ENCODE measurements around the gene COL4A3.

COL4A3 gene

GRCh38 chr2:227296671-227297405 lies 132.4 kb downstream of the COL4A3 start:
- no peak for DNase-seq

GRCh38 chr2:227301523-227301922 lies 137.1 kb downstream of the COL4A3 start:
- DNase-seq, result no peak

GRCh38 chr2:227308784-227309183 lies 144.4 kb downstream of the COL4A3 start:
- no peak for DNase-seq

GRCh38 chr2:227310756-227311110 lies 146.3 kb downstream of the COL4A3 start:
- no peak for DNase-seq

GRCh38 chr2:227311861-227312506 lies 147.6 kb downstream of the COL4A3 start:
- DNase-seq, result no peak

- DNase-seq, result no peak
Measured at GRCh38 chr2:227312579-227312978, 148.2 kb downstream of the COL4A3 start.

- DNase-seq, result no peak
Measured at GRCh38 chr2:227313310-227313709, 148.9 kb downstream of the COL4A3 start.

GRCh38 chr2:227317834-227318233 lies 153.4 kb downstream of the COL4A3 start:
- no peak for DNase-seq

GRCh38 chr2:227320305-227321094 lies 156.1 kb downstream of the COL4A3 start:
- DNase-seq, result no peak

- no peak for DNase-seq
Measured at GRCh38 chr2:227322530-227323205, 158.2 kb downstream of the COL4A3 start.

- DNase-seq, result no peak
Measured at GRCh38 chr2:227323818-227324217, 159.4 kb downstream of the COL4A3 start.

GRCh38 chr2:227324642-227324994 lies 160.2 kb downstream of the COL4A3 start:
- DNase-seq, result no peak

GRCh38 chr2:227324995-227325838 lies 160.8 kb downstream of the COL4A3 start, which contains the start of gene MFF:
TSS of gene MFF (plus strand) at chr2:227325251. CDS start at chr2:227330666, 5,415 bp downstream.
- DNase-seq, result peak; percentile 89

- peak; percentile 6 for DNase-seq
Measured at GRCh38 chr2:227325839-227326195, 161.4 kb downstream of the COL4A3 start.

GRCh38 chr2:227326783-227327182 lies 162.4 kb downstream of the COL4A3 start:
- no peak for DNase-seq

- DNase-seq, result no peak
Measured at GRCh38 chr2:227335713-227336112, 171.3 kb downstream of the COL4A3 start.

- DNase-seq, result no peak
Measured at GRCh38 chr2:227337442-227337841, 173.0 kb downstream of the COL4A3 start.

- DNase-seq, result no peak
Measured at GRCh38 chr2:227339098-227339599, 174.7 kb downstream of the COL4A3 start.

- no peak for DNase-seq
Measured at GRCh38 chr2:227340106-227340505, 175.7 kb downstream of the COL4A3 start.

GRCh38 chr2:227341553-227341952 lies 177.1 kb downstream of the COL4A3 start:
- DNase-seq, result no peak

- no peak for DNase-seq
Measured at GRCh38 chr2:227344231-227344630, 179.8 kb downstream of the COL4A3 start.

- no peak for DNase-seq
Measured at GRCh38 chr2:227347117-227347516, 182.7 kb downstream of the COL4A3 start.

Data from activated gamma-delta T cell treated with Interleukin-2 at 50 U/mL for 16 hours (primary cell).